ENCODE measurements around the gene DAPK2. TPM values are rescaled to one million over a fixed set of nuclear protein-coding genes. Genes with fewer than 3 reads are reported as not detected.

Gene DAPK2
- polyA plus RNA-seq, 1 of the 3 experiments (the other 2 are of a cell fraction): 1.4 TPM

GRCh38 chr15:64034519-64034918 is 11.8 kb downstream of the DAPK2 start:
- Histone ChIP-seq H4K20me1 (ENCODE audit: insufficient read depth) (no peaks in the 10 kb centered on the region), H3K27ac (ENCODE audit: low read depth in 2 of 2, low read length in 1 of 2) (no peak overlapping the region), H3K27me3 (ENCODE audit: insufficient read depth) (no peaks in the 10 kb centered on the region), H3F3A (replicated peaks; ENCODE audit: insufficient read depth) (no peaks in the 10 kb centered on the region), H3K9me3 (no peaks in the 10 kb centered on the region), H2AFZ (ENCODE audit: low read depth) (no peak overlapping the region), H3K36me3 (replicated peaks in 1 of 2; ENCODE audit: control insufficient read depth in 1 of 2, insufficient read depth in 2 of 2, low read length in 1 of 2) (no peaks in the 10 kb centered on the region), H3K79me2 (ENCODE audit: insufficient read depth) (no peaks in the 10 kb centered on the region), H3K9me2 (no peaks in the 10 kb centered on the region), H3K4me1 (ENCODE audit: control insufficient read depth in 1 of 2, insufficient read depth in 2 of 2, low read depth in 1 of 2, low read length in 1 of 2) (no peaks in the 10 kb centered on the region), H3K9ac (no peak overlapping the region), H3K4me3 (ENCODE audit: low read depth in 2 of 2, low read length in 1 of 2) (no peak overlapping the region), H3K4me2 (no peak overlapping the region)
- no peak for TF ChIP-seq SIN3A (IDR thresholded peaks at IDR 0.05; ENCODE audit: borderline replicate concordance, low read depth, low read length)
- TF ChIP-seq RFX5 (IDR thresholded peaks at IDR 0.05; ENCODE audit: low read length): no peak
- TF ChIP-seq REST (IDR thresholded peaks at IDR 0.05; ENCODE audit: low read depth, low read length): no peak
- no peak for TF ChIP-seq YY1 (IDR thresholded peaks at IDR 0.05; ENCODE audit: low read depth)
- no peak for TF ChIP-seq SMC3 (IDR thresholded peaks at IDR 0.05; ENCODE audit: low read depth, low read length)
- no peak for TF ChIP-seq RXRA (IDR thresholded peaks at IDR 0.05; ENCODE audit: borderline replicate concordance, low read depth)
- DNase-seq: no peak
- WGBS (ENCODE audit: low lambda C conversion rate): 60% methylated on average over 4 of the region's 4 CpGs
- CTCF ChIA-PET: no interaction called here
- POLR2A ChIA-PET: no interaction called here

- H3K9ac ChIP-seq: no peak overlapping the region
- H3F3A ChIP-seq (replicated peaks; ENCODE audit: insufficient read depth): peaks cover 4% of the 10 kb centered on the region
- no peak overlapping the region for H3K4me3 ChIP-seq (ENCODE audit: low read depth in 2 of 2, low read length in 1 of 2)
- H3K9me3 ChIP-seq: no peaks in the 10 kb centered on the region
- H4K20me1 ChIP-seq (ENCODE audit: insufficient read depth): no peaks in the 10 kb centered on the region
- no peak overlapping the region for H3K27ac ChIP-seq (ENCODE audit: low read depth in 2 of 2, low read length in 1 of 2)
- no peaks in the 10 kb centered on the region for H3K36me3 ChIP-seq (replicated peaks in 1 of 2; ENCODE audit: control insufficient read depth in 1 of 2, insufficient read depth in 2 of 2, low read length in 1 of 2)
- no peaks in the 10 kb centered on the region for H3K9me2 ChIP-seq
- WGBS (ENCODE audit: low lambda C conversion rate): 87% methylated on average over 5 of the region's 5 CpGs
- POLR2A ChIA-PET: no interaction called here
- no peaks in the 10 kb centered on the region for H3K27me3 ChIP-seq (ENCODE audit: insufficient read depth)
- CTCF ChIA-PET: interaction anchor here (1.0 kb wide), 1 partner anchor 14 kb away, joined by 4 read pairs; the partner anchor contains the start of gene DAPK2
- DNase-seq: no peak
- H3K4me2 ChIP-seq: no peak overlapping the region
- no peak overlapping the region for H2AFZ ChIP-seq (ENCODE audit: low read depth)
- H3K4me1 ChIP-seq (ENCODE audit: control insufficient read depth in 1 of 2, insufficient read depth in 2 of 2, low read depth in 1 of 2, low read length in 1 of 2): no peaks in the 10 kb centered on the region; a peak in 1 of 4 replicates
- no peaks in the 10 kb centered on the region for H3K79me2 ChIP-seq (ENCODE audit: insufficient read depth)
- TF ChIP-seq GABPA (IDR thresholded peaks at IDR 0.05; ENCODE audit: low read depth) (no peak), REST (IDR thresholded peaks at IDR 0.05; ENCODE audit: low read depth, low read length) (no peak), SMC3 (IDR thresholded peaks at IDR 0.05; ENCODE audit: low read depth, low read length) (no peak), SIN3A (IDR thresholded peaks at IDR 0.05; ENCODE audit: borderline replicate concordance, low read depth, low read length) (no peak), ELF1 (IDR thresholded peaks at IDR 0.05) (no peak), MAX (IDR thresholded peaks at IDR 0.05; ENCODE audit: low read depth) (no peak), MXI1 (IDR thresholded peaks at IDR 0.05; ENCODE audit: low read depth, low read length) (no peak), USF1 (IDR thresholded peaks at IDR 0.05; ENCODE audit: borderline replicate concordance, low read depth) (no peak), NRF1 (IDR thresholded peaks at IDR 0.05; ENCODE audit: low read depth, low read length) (no peak), JUND (IDR thresholded peaks at IDR 0.05) (no peak), ZBTB33 (IDR thresholded peaks at IDR 0.05; ENCODE audit: borderline replicate concordance, low read depth) (no peak), RFX5 (IDR thresholded peaks at IDR 0.05; ENCODE audit: low read length) (no peak), GATA2 (CRISPR knock-in tag; IDR thresholded peaks at IDR 0.05) (no peak), USF2 (IDR thresholded peaks at IDR 0.05; ENCODE audit: borderline replicate concordance, low read depth, low read length) (no peak)
These were observed 14.0 kb downstream of the DAPK2 start for GRCh38 chr15:64032329-64032728.

Measured in SK-N-SH (cell line).